GM13976 (cell line): ENCODE data around the gene INTS12.

Experiments used
- DNase-seq: peaks from one replicate; pipeline ENCODE4 v3.0.0; 2012; ENCODE audit warnings: low spot score
- in situ Hi-C: fragments of 300-500 bp; cut with MboI; formaldehyde crosslinking; loops from one replicate; pipeline ENCODE4 v1.12.0; 2022; ENCODE audit warnings: low sequenced_read_pairs, mixed read lengths, inconsistent platforms; ENCODE audit not compliant: unreplicated experiment
- TF ChIP-seq, protein P1 (sequence below): IDR thresholded peaks from 2 replicates; pipeline ENCODE4 v1.5.1; 2012; ENCODE audit warnings: borderline replicate concordance, mild to moderate bottlenecking; ENCODE audit not compliant: insufficient read depth; ENCODE audit errors: extremely low read depth, missing control alignments, control extremely low read depth

Gene INTS12

DNA sequence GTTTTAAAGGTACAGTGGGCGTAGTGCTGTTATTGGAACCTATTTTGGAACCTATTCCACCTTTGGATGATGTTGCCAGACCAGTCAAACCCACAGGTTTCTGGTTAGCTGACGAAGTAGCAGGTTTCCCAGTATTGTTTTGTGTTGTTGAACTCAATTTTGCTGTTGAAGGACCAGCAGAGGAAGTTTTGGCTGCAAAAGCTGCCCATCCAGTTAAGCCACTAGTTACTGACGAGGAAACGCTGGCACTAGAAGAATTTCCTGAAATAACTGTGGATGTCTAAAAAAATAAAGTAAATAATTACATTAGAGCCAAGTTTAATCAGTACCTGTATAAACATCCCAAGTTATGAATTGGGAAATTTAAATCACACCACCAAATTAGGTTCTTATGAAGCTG lies 25.5 kb downstream of the INTS12 start:
- in situ Hi-C loops = no loop called here
- no peak for DNase-seq
- TF ChIP-seq, protein P1, sequence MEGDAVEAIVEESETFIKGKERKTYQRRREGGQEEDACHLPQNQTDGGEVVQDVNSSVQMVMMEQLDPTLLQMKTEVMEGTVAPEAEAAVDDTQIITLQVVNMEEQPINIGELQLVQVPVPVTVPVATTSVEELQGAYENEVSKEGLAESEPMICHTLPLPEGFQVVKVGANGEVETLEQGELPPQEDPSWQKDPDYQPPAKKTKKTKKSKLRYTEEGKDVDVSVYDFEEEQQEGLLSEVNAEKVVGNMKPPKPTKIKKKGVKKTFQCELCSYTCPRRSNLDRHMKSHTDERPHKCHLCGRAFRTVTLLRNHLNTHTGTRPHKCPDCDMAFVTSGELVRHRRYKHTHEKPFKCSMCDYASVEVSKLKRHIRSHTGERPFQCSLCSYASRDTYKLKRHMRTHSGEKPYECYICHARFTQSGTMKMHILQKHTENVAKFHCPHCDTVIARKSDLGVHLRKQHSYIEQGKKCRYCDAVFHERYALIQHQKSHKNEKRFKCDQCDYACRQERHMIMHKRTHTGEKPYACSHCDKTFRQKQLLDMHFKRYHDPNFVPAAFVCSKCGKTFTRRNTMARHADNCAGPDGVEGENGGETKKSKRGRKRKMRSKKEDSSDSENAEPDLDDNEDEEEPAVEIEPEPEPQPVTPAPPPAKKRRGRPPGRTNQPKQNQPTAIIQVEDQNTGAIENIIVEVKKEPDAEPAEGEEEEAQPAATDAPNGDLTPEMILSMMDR = no peak

DNA sequence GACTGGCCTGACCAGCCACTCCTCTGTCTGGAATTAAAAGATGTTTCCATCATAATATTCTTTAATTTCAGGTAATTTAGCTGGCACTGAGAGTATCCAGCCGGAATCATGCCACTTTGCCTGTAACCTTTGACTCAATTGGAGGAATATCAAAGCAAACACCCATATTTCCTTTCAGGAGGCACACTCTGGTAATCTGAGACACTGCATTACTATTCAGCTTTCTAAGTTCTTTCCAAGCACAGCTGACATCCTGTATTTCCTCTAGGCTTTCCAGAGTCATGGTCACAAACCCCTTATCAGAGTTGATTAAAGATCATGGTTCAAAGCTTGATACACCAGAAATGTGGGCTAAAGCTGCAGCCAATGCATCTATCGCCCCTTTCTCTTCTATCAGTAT lies 29.3 kb downstream of the INTS12 start:
- DNase-seq = no peak
- in situ Hi-C loops = no loop called here
- TF ChIP-seq, protein P1 = no peak

DNA sequence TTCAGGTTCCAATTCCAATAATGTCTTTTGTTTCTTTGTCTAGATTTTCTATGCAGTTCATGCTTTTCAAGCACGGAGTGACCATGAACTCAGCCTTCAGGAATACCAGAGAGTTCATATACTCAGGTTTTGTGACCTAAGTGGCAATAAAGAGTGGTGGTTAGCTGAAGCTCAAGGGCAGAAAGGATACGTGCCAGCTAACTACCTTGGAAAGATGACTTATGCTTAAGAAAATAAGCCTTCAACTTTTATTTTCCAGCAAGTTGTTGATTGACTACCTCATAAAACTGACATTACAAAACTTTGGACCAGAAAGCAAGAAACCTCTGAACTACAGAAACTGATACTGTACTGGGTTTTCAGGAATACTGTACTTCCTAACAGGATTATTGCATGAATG lies 30.8 kb downstream of the INTS12 start:
- no peak for DNase-seq
- in situ Hi-C loops = no loop called here
- TF ChIP-seq, protein P1 = no peak

DNA sequence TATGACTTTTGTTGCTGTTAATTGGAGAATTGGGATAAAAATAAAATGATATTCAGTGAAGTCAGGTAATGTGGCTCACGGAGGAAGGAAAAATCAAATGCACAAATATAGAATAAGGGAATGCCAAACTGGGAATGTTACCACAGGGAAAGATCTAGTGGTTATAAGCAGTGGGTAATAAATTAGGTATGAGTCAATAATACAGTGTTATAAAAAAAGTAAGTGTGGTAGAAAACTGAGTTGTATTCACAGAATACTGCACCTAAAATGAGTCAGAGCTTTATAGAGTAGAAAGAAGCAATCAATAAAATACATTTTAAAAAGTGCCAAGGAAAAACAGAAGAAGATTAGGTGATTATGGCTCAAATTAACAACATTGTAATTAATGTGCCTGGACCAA lies 34.5 kb downstream of the INTS12 start:
- TF ChIP-seq, protein P1 = no peak
- in situ Hi-C loops = no loop called here
- no peak for DNase-seq

DNA sequence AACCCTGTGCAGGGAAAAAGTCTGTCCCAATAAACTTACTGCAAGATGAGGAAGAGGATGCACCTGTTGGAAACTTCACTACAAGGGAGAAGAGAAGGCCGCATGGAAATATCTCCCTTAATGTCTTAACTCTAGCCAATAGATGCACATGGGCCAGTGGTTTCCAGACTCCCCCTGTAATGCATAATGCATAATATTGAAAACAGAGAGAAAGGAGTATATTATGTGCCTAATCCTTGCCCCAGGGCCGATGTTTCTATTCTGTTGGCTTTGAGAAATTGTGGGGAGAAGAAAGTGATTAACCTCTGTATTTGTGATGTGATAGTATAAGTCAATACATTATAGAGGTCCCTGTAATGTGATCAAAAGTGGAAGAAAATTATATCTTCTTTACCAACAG lies 37.2 kb downstream of the INTS12 start:
- in situ Hi-C loops = no loop called here
- TF ChIP-seq, protein P1 = no peak
- DNase-seq = no peak

DNA sequence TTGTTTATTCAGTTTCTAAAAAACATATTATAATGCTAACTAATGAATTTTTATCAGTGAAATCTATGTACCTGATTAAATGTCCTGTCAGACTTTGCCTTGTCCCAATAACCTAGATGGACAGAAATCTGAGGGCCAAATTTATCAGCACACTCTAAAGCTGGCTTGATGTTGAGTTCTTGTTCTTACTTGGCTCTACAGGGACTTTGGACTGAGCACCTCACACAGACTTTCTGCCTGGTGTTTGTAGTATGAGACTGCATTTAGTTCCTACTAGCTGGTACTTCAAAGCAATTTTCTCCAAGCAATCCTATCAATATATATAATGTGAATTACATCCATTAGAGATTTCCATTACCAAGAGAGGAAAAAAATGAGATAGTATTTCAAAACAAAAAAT lies 37.8 kb downstream of the INTS12 start:
- in situ Hi-C loops = no loop called here
- TF ChIP-seq, protein P1 = no peak
- DNase-seq = no peak

DNA sequence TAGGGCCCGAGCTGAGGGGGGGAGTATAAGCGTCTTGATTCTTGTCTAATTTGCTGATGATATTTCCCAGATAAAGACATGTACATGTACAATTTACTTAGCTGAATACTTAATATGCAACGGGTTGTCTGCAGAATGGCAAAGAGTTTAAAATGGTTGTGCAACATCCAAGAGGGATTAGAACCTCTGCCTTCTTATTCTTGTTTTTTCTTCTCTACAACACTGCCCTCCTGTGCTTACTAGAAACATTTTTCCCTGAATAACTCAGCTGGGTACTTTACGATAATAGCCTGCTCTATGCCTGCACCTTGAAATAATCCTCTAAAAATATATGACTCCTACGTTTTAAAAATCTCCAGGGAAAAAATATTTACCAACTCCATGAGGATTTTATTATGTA lies 41.8 kb downstream of the INTS12 start:
- peak; percentile 32 for DNase-seq
- in situ Hi-C loops = no loop called here
- TF ChIP-seq, protein P1 = peak; percentile 8
